GM21367 (cell line): ENCODE measurements around the gene IL17RA.
A peak's percentile ranks its signal among the peaks of the same experiment; 100 is the strongest.

Source experiments
- ATAC-seq: cut with Tn5 transposase; IDR thresholded peaks from one replicate; pipeline ENCODE4 v1.9.1; 2021; ENCODE audit not compliant: unreplicated experiment

IL17RA gene

GRCh38 chr22:17152971-17153370, 68.2 kb downstream of the IL17RA start:
- ATAC-seq, result no peak

- ATAC-seq, result no peak
Observed at GRCh38 chr22:17155941-17156340, 71.1 kb downstream of the IL17RA start.

GRCh38 chr22:17157714-17158113, 72.9 kb downstream of the IL17RA start:
- ATAC-seq, result no peak

GRCh38 chr22:17158176-17158567, 73.4 kb downstream of the IL17RA start:
- ATAC-seq, result no peak

- peak; percentile 77 for ATAC-seq
Observed at GRCh38 chr22:17158568-17159503, 74.0 kb downstream of the IL17RA start, which contains the start of gene HDHD5. HDHD5 (minus strand) TSS chr22:17159277; CDS start chr22:17159251, 26 bp downstream.

GRCh38 chr22:17159504-17159951, 74.7 kb downstream of the IL17RA start:
- ATAC-seq, result no peak

- no peak for ATAC-seq
Observed at GRCh38 chr22:17161991-17162390, 77.2 kb downstream of the IL17RA start.

GRCh38 chr22:17162731-17163130, 77.9 kb downstream of the IL17RA start:
- no peak for ATAC-seq

- no peak for ATAC-seq
Observed at GRCh38 chr22:17164392-17165024, 79.7 kb downstream of the IL17RA start.
